Activated CD8-positive, alpha-beta memory T cell treated with anti-CD3 and anti-CD28 coated beads, Interleukin-2, amount 10 ng/mL, durations not matched to agents 7 days and 5 days (primary cell): ENCODE measurements around the gene EIF1AD. TPM values are rescaled to one million over a fixed set of nuclear protein-coding genes. Genes with fewer than 3 reads are reported as not detected.
"Not testable (repeated sequence)": the region's sequence is repeated elsewhere in the genome, so short reads cannot be mapped to it uniquely, and the experiment has no call there.

Experiments used
- ATAC-seq: fragments of 150-1000 bp; cut with Tn5 transposase; one replicate; pipeline ENCODE4 v1.10.0; 2021; ENCODE audit warnings: moderate library complexity
- CTCF ChIA-PET: fragments of 350-600 bp; sonication (Branson Sonifier 250); formaldehyde crosslinking; loops from one replicate; lab custom pipeline; 2021; ENCODE audit warnings: antibody characterized with exemption; lab: Charles Lee
- DNase-seq: peaks from one replicate; pipeline ENCODE4 v3.0.0-alpha.2; 2020
- H3K27ac Mint-ChIP-seq: one replicate; pipeline ENCODE4 v1.8.0; 2021; ENCODE audit warnings: mild to moderate bottlenecking, mixed read lengths
- H3K27me3 Mint-ChIP-seq: one replicate; pipeline ENCODE4 v1.8.0; 2021; ENCODE audit warnings: mixed read lengths
- H3K36me3 Mint-ChIP-seq: one replicate; pipeline ENCODE4 v1.8.0; 2021; ENCODE audit warnings: mild to moderate bottlenecking, mixed read lengths
- H3K4me1 Mint-ChIP-seq: one replicate; pipeline ENCODE4 v1.8.0; 2021; ENCODE audit warnings: mixed read lengths
- H3K4me3 Mint-ChIP-seq: one replicate; pipeline ENCODE4 v1.8.0; 2021; ENCODE audit warnings: mild to moderate bottlenecking, moderate library complexity, mixed read lengths
- H3K9me3 Mint-ChIP-seq: one replicate; pipeline ENCODE4 v1.8.0; 2022; ENCODE audit warnings: low read depth, mixed read lengths
- total RNA-seq, 2 experiments: library from RNA; stranded (reverse); gene quantifications; one replicate each; pipeline ENCODE4 v1.2.3, GENCODE V29; 2021

EIF1AD gene
- total RNA-seq, 2 experiments from 2014 or later, result 57.5 to 60.3 TPM

- H3K36me3 Mint-ChIP-seq, ATAC-seq, H3K9me3 Mint-ChIP-seq, H3K4me1 Mint-ChIP-seq, DNase-seq, H3K27ac Mint-ChIP-seq, H3K4me3 Mint-ChIP-seq, H3K27me3 Mint-ChIP-seq: not testable (repeated sequence)
- CTCF ChIA-PET, result interaction anchor here (0.8 to 2.3 kb wide), 3 partner anchors 16 to 67 kb away, joined by 3 to 7 read pairs (median 3); partner anchors contain the start of gene FIBP
Measured at GRCh38 chr11:65951641-65952040, 50.3 kb downstream of the EIF1AD start.

DNA sequence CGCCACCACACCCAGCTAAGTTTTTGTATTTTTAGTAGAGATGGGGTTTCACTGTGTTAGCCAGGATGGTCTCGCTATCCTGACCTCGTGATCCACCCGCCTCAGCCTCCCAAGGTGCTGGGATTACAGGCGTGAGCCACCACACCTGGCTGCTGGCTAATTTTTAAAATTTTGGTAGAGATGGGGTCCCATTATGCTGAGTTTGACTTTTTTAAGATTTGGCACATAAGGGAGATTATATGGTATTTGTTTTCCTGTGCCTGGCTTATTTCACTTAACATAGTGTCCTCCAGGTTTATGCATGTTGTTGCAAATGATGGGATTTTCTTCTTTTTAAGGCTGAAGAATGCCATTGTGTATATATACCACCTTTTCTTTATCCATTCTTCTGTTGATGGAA, 51.2 kb downstream of the EIF1AD start:
- H3K9me3 Mint-ChIP-seq, H3K4me3 Mint-ChIP-seq, DNase-seq, H3K27ac Mint-ChIP-seq, ATAC-seq, H3K36me3 Mint-ChIP-seq, H3K27me3 Mint-ChIP-seq, H3K4me1 Mint-ChIP-seq: not testable (repeated sequence)
- CTCF ChIA-PET, result interaction anchor here (2.3 kb wide), 1 partner anchor 66 kb away, joined by 7 read pairs; no protein-coding TSS in a partner anchor

- H3K9me3 Mint-ChIP-seq, result no peaks in the 10 kb centered on the region
- ATAC-seq, result no peak
- CTCF ChIA-PET, result interaction anchor here (1.2 kb wide), 2 partner anchors 11 to 47 kb away, joined by 3 read pairs; partner anchors contain the start of gene FOSL1
- H3K4me1 Mint-ChIP-seq, result no peaks in the 10 kb centered on the region
- no peaks in the 10 kb centered on the region for H3K36me3 Mint-ChIP-seq
- no peak overlapping the region for H3K27ac Mint-ChIP-seq
- peaks cover 4% of the 10 kb centered on the region for H3K27me3 Mint-ChIP-seq
- no peak for DNase-seq
- H3K4me3 Mint-ChIP-seq, result no peak overlapping the region
Measured at GRCh38 chr11:65947603-65948125, 54.3 kb downstream of the EIF1AD start.

DNA sequence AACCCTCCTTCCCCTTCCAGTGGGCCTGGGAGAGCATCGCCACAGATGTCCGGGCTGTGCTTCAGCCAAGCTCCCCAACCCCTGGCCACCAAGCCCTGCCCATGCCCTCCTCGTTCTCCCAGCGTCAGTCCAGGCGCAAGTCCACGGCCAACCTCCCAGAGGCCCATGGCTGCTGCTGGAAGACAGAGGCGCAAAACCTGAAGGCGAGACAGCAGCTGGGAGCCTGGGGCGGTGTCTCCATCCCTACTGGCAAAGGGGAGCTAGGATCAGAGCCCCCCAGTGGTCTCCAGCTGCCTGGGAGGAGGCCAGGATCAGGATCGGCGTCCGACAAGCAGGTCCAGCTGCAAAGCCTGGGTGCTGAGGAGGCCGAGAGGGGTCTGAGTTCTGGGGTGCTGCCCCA, 54.8 kb downstream of the EIF1AD start:
- Mint-ChIP-seq H3K9me3 (no peaks in the 10 kb centered on the region), H3K27me3 (peaks cover 4% of the 10 kb centered on the region), H3K4me1 (no peaks in the 10 kb centered on the region), H3K27ac (no peak overlapping the region), H3K36me3 (no peaks in the 10 kb centered on the region), H3K4me3 (no peak overlapping the region)
- DNase-seq (no peak), ATAC-seq (no peak)
- CTCF ChIA-PET, result interaction anchor here (1.1 to 1.2 kb wide), 2 partner anchors 11 to 47 kb away, joined by 3 read pairs; partner anchors contain the start of gene FOSL1

GRCh38 chr11:65946655-65947054, 55.3 kb downstream of the EIF1AD start:
- ATAC-seq, result no peak
- Mint-ChIP-seq H3K9me3 (no peaks in the 10 kb centered on the region), H3K4me1 (no peaks in the 10 kb centered on the region), H3K27me3 (peaks cover 4% of the 10 kb centered on the region), H3K4me3 (no peak overlapping the region), H3K36me3 (no peaks in the 10 kb centered on the region), H3K27ac (no peak overlapping the region)
- CTCF ChIA-PET, result interaction anchor here (1.1 to 1.2 kb wide), 3 partner anchors 11 to 46 kb away, joined by 3 read pairs; partner anchors contain the start of gene FOSL1
- DNase-seq, result no peak

Other genes with a start within 250 kb of the EIF1AD start
- 10 to 100 TPM; 25.0 to 25.8 TPM for gene AP5B1, start 221.2 kb downstream of the EIF1AD start, total RNA-seq
- gene OVOL1, start 215.1 kb downstream of the EIF1AD start, total RNA-seq, result not detected
- 1 to 10 TPM; 1.7 to 2.4 TPM for gene SNX32, start 168.2 kb downstream of the EIF1AD start, total RNA-seq
- 1,000 to 10,000 TPM; 1,745 to 1,753 TPM for gene CFL1, start 144.0 kb downstream of the EIF1AD start, total RNA-seq
- gene MUS81, start 141.7 kb downstream of the EIF1AD start, total RNA-seq, result 100 to 1,000 TPM; 106 to 125 TPM
- 10 to 100 TPM in 1 of 2 experiments, 1 to 10 TPM in 1; 7.1 to 13.4 TPM for gene EFEMP2, start 129.4 kb downstream of the EIF1AD start, total RNA-seq
- gene CTSW, start 122.3 kb downstream of the EIF1AD start, total RNA-seq, result 100 to 1,000 TPM; 268 to 339 TPM
- gene FIBP, start 113.7 kb downstream of the EIF1AD start, total RNA-seq, result 100 to 1,000 TPM; 100 to 122 TPM
- 10 to 100 TPM; 82.3 to 94.1 TPM for gene CCDC85B, start 111.5 kb downstream of the EIF1AD start, total RNA-seq
- 1 to 10 TPM; 2.7 to 6.0 TPM for gene FOSL1, start 101.8 kb downstream of the EIF1AD start, total RNA-seq
- 10 to 100 TPM; 27.5 to 37.8 TPM for gene C11orf68, start 83.1 kb downstream of the EIF1AD start, total RNA-seq
- gene DRAP1, start 82.7 kb downstream of the EIF1AD start, total RNA-seq, result 100 to 1,000 TPM; 192 to 254 TPM
- not detected for gene TSGA10IP, start 56.7 kb downstream of the EIF1AD start, total RNA-seq
- gene SART1, start 40.4 kb downstream of the EIF1AD start, total RNA-seq, result 10 to 100 TPM; 79.7 to 89.2 TPM
- 100 to 1,000 TPM; 199 to 227 TPM for gene BANF1, start 346 bp upstream of the EIF1AD start, total RNA-seq
- not detected for gene CST6, start 9.9 kb upstream of the EIF1AD start, total RNA-seq
- gene CATSPER1, start 24.3 kb upstream of the EIF1AD start, total RNA-seq, result under 1 TPM in 1 of 2 experiments, not detected in 1; 0.54 TPM
- not detected for gene GAL3ST3, start 47.0 kb upstream of the EIF1AD start, total RNA-seq
- gene SF3B2, start 50.2 kb upstream of the EIF1AD start, total RNA-seq, result 100 to 1,000 TPM; 256 to 281 TPM
- gene PACS1, start 68.1 kb upstream of the EIF1AD start, total RNA-seq, result 100 to 1,000 TPM in 1 of 2 experiments, 10 to 100 TPM in 1; 96.6 to 104 TPM